ENCODE results near the gene FBXL17. TPM values are rescaled to one million over a fixed set of nuclear protein-coding genes. Genes with fewer than 3 reads are reported as not detected.

FBXL17 gene
- total and polyA plus RNA-seq, 2 of the 4 experiments (the other 2 are of a cell fraction), result 3.9 to 8.1 TPM

DNA sequence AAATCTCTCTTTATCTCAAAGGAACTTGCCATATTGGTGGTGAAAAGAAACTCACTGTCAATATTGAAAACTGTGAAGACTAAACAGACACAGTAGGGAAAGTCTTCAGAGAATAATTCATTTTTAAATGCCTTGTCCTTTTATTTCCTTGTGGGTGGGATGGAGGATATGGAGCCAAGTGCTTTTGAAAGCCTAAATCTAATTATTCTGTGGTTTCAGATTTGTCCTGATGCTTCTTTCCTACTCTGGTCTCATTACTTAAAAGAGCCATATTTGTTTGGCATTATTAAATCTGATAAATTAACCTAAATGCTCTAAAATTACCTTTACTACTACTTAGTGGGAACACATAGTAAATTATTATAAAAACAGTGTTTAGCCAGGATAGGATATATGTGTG lies 452.8 kb downstream of the FBXL17 start:
- no peak for ATAC-seq (ENCODE audit: low read depth)
- Histone ChIP-seq H3K79me1 (ENCODE audit: low read depth in 1 of 2, low read length in 2 of 2) (no peaks in the 10 kb centered on the region), H2AK5ac (ENCODE audit: low read depth, low read length) (no peak overlapping the region), H3K4me2 (ENCODE audit: low read depth, low read length) (no peak overlapping the region), H3K9ac (ENCODE audit: low read depth, low read length) (no peak overlapping the region), H3K27ac (ENCODE audit: insufficient read depth, low read length) (no peak overlapping the region), H4K5ac (ENCODE audit: low read depth, low read length) (no peak overlapping the region), H2BK20ac (ENCODE audit: low read depth, low read length) (no peak overlapping the region), H3K9me3 (ENCODE audit: control insufficient read depth, insufficient read depth, low read length) (no peaks in the 10 kb centered on the region), H3K14ac (replicated peaks; ENCODE audit: low read depth, low read length) (no peak overlapping the region), H3K18ac (ENCODE audit: low read depth, low read length) (no peak overlapping the region), H3K9me1 (ENCODE audit: insufficient read depth, low read length) (no peaks in the 10 kb centered on the region), H3K27me3 (ENCODE audit: control insufficient read depth, insufficient read depth, low read length) (no peaks in the 10 kb centered on the region), H2AFZ (replicated peaks; ENCODE audit: low read length, poor library complexity) (no peak overlapping the region), H4K20me1 (ENCODE audit: insufficient read depth, low read length) (no peaks in the 10 kb centered on the region), H3K56ac (ENCODE audit: extremely low read depth, insufficient read depth, low read length) (no peak overlapping the region), H2BK15ac (ENCODE audit: low read depth, low read length) (no peak overlapping the region), H2AK9ac (replicated peaks; ENCODE audit: low read depth, low read length, poor library complexity) (no peak overlapping the region), H3K4ac (ENCODE audit: low read depth, low read length) (no peak overlapping the region), H2BK120ac (ENCODE audit: low read depth, low read length) (no peak overlapping the region), H4K8ac (ENCODE audit: low read depth in 2 of 2, low read length in 2 of 2) (no peak overlapping the region), H4K91ac (ENCODE audit: insufficient read depth, low read depth, low read length) (no peak overlapping the region), H3K4me1 (ENCODE audit: control insufficient read depth, insufficient read depth, low read length) (no peaks in the 10 kb centered on the region), H3K36me3 (ENCODE audit: control insufficient read depth, insufficient read depth, low read length) (no peaks in the 10 kb centered on the region), H2BK5ac (ENCODE audit: low read depth, low read length, poor library complexity, severe bottlenecking) (no peak overlapping the region), H3K23ac (ENCODE audit: low read depth, low read length) (no peak overlapping the region), H3K4me3 (ENCODE audit: insufficient read depth, low read depth, low read length) (no peak overlapping the region)
- no peak for DNase-seq
- BruUV-seq (replicated peaks), result no TSS peak
- POLR2A ChIA-PET (ENCODE audit: unreplicated experiment), result no interaction called here
- CTCF ChIA-PET, result no interaction called here
- TF ChIP-seq RFX5 (IDR thresholded peaks at IDR 0.05; ENCODE audit: low read depth, low read length), result no peak
- TF ChIP-seq, protein P1, sequence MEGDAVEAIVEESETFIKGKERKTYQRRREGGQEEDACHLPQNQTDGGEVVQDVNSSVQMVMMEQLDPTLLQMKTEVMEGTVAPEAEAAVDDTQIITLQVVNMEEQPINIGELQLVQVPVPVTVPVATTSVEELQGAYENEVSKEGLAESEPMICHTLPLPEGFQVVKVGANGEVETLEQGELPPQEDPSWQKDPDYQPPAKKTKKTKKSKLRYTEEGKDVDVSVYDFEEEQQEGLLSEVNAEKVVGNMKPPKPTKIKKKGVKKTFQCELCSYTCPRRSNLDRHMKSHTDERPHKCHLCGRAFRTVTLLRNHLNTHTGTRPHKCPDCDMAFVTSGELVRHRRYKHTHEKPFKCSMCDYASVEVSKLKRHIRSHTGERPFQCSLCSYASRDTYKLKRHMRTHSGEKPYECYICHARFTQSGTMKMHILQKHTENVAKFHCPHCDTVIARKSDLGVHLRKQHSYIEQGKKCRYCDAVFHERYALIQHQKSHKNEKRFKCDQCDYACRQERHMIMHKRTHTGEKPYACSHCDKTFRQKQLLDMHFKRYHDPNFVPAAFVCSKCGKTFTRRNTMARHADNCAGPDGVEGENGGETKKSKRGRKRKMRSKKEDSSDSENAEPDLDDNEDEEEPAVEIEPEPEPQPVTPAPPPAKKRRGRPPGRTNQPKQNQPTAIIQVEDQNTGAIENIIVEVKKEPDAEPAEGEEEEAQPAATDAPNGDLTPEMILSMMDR (conservative IDR thresholded peaks at IDR 0.05; ENCODE audit: low read depth, low read length), result no peak
- no peak for TF ChIP-seq CHD1 (IDR thresholded peaks at IDR 0.05; ENCODE audit: low read depth, low read length)
- no peak for TF ChIP-seq RCOR1 (IDR thresholded peaks at IDR 0.05; ENCODE audit: insufficient replicate concordance, low read length)
- no peak for TF ChIP-seq SMC3 (IDR thresholded peaks at IDR 0.05; ENCODE audit: low read depth, low read length)
- no peak for TF ChIP-seq CEBPB (IDR thresholded peaks at IDR 0.05; ENCODE audit: low read depth, low read length)
- no peak for TF ChIP-seq ELK1 (IDR thresholded peaks at IDR 0.05; ENCODE audit: borderline replicate concordance, low read depth, low read length)
- no peak for TF ChIP-seq USF2 (IDR thresholded peaks at IDR 0.05; ENCODE audit: low read depth, low read length)
- TF ChIP-seq NFE2L2 (IDR thresholded peaks at IDR 0.05; ENCODE audit: low read depth, low read length), result no peak
- TF ChIP-seq MAFK (IDR thresholded peaks at IDR 0.05; ENCODE audit: low read depth, low read length), result no peak
- TF ChIP-seq BHLHE40 (IDR thresholded peaks at IDR 0.05; ENCODE audit: low read depth, low read length), result no peak
- TF ChIP-seq MAZ (IDR thresholded peaks at IDR 0.05; ENCODE audit: borderline replicate concordance, low read depth, low read length), result no peak
- no peak for TF ChIP-seq RAD21 (IDR thresholded peaks at IDR 0.05; ENCODE audit: low read length)
- no peak for TF ChIP-seq MXI1 (IDR thresholded peaks at IDR 0.05; ENCODE audit: borderline replicate concordance, low read depth, low read length)
- TF ChIP-seq POLR2A (IDR thresholded peaks at IDR 0.05; ENCODE audit: low read depth, low read length), result no peak
- no peak for TF ChIP-seq FOS (IDR thresholded peaks at IDR 0.05; ENCODE audit: low read depth, low read length)
- intact Hi-C loops (cut with micrococcal nuclease) (no loop called here), dilution Hi-C loops (cut with HindIII; ENCODE audit: low sequenced_read_pairs, unreplicated experiment) (no loop called here), in situ Hi-C loops (cut with MboI; ENCODE audit: low sequenced_read_pairs) (no loop called here)

Data from IMR-90 (cell line).